Measurements from ENCODE around the gene ADAM17. TPM values are rescaled to one million over a fixed set of nuclear protein-coding genes. Genes with fewer than 3 reads are reported as not detected.

The ADAM17 gene
- total RNA-seq, 1 donor from 2014 or later, result 61.3 TPM

GRCh38 chr2:9473308-9473984, 82.2 kb downstream of the ADAM17 start:
- TF ChIP-seq, protein P1, sequence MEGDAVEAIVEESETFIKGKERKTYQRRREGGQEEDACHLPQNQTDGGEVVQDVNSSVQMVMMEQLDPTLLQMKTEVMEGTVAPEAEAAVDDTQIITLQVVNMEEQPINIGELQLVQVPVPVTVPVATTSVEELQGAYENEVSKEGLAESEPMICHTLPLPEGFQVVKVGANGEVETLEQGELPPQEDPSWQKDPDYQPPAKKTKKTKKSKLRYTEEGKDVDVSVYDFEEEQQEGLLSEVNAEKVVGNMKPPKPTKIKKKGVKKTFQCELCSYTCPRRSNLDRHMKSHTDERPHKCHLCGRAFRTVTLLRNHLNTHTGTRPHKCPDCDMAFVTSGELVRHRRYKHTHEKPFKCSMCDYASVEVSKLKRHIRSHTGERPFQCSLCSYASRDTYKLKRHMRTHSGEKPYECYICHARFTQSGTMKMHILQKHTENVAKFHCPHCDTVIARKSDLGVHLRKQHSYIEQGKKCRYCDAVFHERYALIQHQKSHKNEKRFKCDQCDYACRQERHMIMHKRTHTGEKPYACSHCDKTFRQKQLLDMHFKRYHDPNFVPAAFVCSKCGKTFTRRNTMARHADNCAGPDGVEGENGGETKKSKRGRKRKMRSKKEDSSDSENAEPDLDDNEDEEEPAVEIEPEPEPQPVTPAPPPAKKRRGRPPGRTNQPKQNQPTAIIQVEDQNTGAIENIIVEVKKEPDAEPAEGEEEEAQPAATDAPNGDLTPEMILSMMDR (IDR thresholded peaks at IDR 0.05; ENCODE audit: insufficient read depth, low read length, poor library complexity, severe bottlenecking), result peak; percentile 40
- Histone ChIP-seq H3K36me3 (ENCODE audit: control insufficient read depth, insufficient read depth, low read length) (no peaks in the 10 kb centered on the region), H3K27me3 (ENCODE audit: control insufficient read depth, insufficient read depth, low read length) (no peaks in the 10 kb centered on the region), H3K4me3 (ENCODE audit: low read depth, low read length) (peak overlapping the region; percentile 66)
- no peak for DNase-seq (ENCODE audit: low read depth)

GRCh38 chr2:9472511-9472910, 83.1 kb downstream of the ADAM17 start:
- DNase-seq (ENCODE audit: low read depth), result no peak
- Histone ChIP-seq H3K4me3 (ENCODE audit: low read depth, low read length) (no peak overlapping the region), H3K27me3 (ENCODE audit: control insufficient read depth, insufficient read depth, low read length) (no peaks in the 10 kb centered on the region), H3K36me3 (ENCODE audit: control insufficient read depth, insufficient read depth, low read length) (no peaks in the 10 kb centered on the region)
- TF ChIP-seq, protein P1 (IDR thresholded peaks at IDR 0.05; ENCODE audit: insufficient read depth, low read length, poor library complexity, severe bottlenecking), result no peak

GRCh38 chr2:9471206-9471605, 84.4 kb downstream of the ADAM17 start:
- TF ChIP-seq, protein P1 (IDR thresholded peaks at IDR 0.05; ENCODE audit: insufficient read depth, low read length, poor library complexity, severe bottlenecking), result no peak
- Histone ChIP-seq H3K4me3 (ENCODE audit: low read depth, low read length) (no peak overlapping the region), H3K27me3 (ENCODE audit: control insufficient read depth, insufficient read depth, low read length) (no peaks in the 10 kb centered on the region), H3K36me3 (ENCODE audit: control insufficient read depth, insufficient read depth, low read length) (no peaks in the 10 kb centered on the region)
- DNase-seq (ENCODE audit: low read depth), result no peak

DNA sequence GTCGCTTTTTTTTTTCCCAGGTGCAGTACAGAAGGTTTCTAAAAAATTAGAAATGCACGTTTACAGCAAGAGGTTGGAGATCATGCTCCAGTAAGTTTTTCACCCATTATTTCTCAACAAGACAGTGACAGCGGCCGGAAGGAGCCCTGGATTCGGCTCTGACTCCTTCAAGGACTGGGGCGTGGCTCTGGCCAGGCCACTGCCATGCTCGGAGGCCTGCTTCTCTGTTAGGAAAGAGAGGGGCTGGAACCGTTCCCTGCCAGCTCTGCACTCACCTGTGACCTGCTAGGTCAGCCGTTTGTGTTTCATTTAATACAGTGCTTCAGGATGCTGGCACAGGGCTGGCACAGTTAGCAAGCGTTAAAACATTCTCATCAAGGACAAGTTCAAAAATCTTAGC, 87.9 kb downstream of the ADAM17 start:
- TF ChIP-seq, protein P1 (IDR thresholded peaks at IDR 0.05; ENCODE audit: insufficient read depth, low read length, poor library complexity, severe bottlenecking), result no peak
- no peaks in the 10 kb centered on the region for H3K36me3 ChIP-seq (ENCODE audit: control insufficient read depth, insufficient read depth, low read length)
- DNase-seq (ENCODE audit: low read depth), result no peak
- H3K27me3 ChIP-seq (ENCODE audit: control insufficient read depth, insufficient read depth, low read length), result no peaks in the 10 kb centered on the region
- H3K4me3 ChIP-seq (ENCODE audit: low read depth, low read length), result no peak overlapping the region

DNA sequence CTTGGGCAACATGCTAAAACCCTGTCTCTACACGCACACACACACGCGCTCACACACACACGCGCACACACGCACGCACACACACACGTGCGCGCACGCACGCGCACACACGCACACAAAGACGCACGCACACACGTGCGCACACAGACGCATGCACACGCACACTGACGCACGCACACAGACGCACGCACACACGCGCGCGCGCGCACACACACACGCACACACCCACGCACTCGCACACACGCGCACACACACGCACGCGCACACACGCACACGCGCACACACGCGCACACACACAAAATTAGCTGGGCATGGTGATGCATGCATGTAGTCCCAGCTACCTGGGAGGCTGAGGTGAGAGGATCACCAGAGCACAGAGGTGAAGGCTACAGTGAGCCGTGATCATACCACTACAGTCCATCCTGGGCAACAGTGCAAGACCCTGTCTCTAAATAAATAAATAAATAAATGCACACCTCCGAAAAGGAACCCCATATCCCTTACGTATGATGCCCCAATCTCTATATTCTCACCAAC, 89.4 kb downstream of the ADAM17 start:
- no peak overlapping the region for H3K4me3 ChIP-seq (ENCODE audit: low read depth, low read length)
- TF ChIP-seq, protein P1 (IDR thresholded peaks at IDR 0.05; ENCODE audit: insufficient read depth, low read length, poor library complexity, severe bottlenecking), result no peak
- no peaks in the 10 kb centered on the region for H3K27me3 ChIP-seq (ENCODE audit: control insufficient read depth, insufficient read depth, low read length)
- H3K36me3 ChIP-seq (ENCODE audit: control insufficient read depth, insufficient read depth, low read length), result no peaks in the 10 kb centered on the region
- DNase-seq (ENCODE audit: low read depth), result no peak

- peaks cover 1% of the 10 kb centered on the region for H3K36me3 ChIP-seq (ENCODE audit: control insufficient read depth, insufficient read depth, low read length)
- no peak overlapping the region for H3K4me3 ChIP-seq (ENCODE audit: low read depth, low read length)
- no peak for DNase-seq (ENCODE audit: low read depth)
- no peaks in the 10 kb centered on the region for H3K27me3 ChIP-seq (ENCODE audit: control insufficient read depth, insufficient read depth, low read length)
- TF ChIP-seq, protein P1 (IDR thresholded peaks at IDR 0.05; ENCODE audit: insufficient read depth, low read length, poor library complexity, severe bottlenecking), result no peak
Observed at GRCh38 chr2:9465170-9465569, 90.5 kb downstream of the ADAM17 start.
